Thymus (tissue), 11 donors: ENCODE results near the gene MBTPS1. TPM values are rescaled to one million over a fixed set of nuclear protein-coding genes. Genes with fewer than 3 reads are reported as not detected.

Source experiments
- DNase-seq, 9 donors: peaks; one replicate each; pipeline ENCODE4 v3.0.0-alpha.2; 2013; ENCODE audit warnings: low spot score in 9 of 9, low read depth in 6 of 9, missing footprints in 1 of 9
- H3K27ac ChIP-seq, 2 donors: one replicate each; pipeline ENCODE4 v1.5.1; 2013; ENCODE audit warnings: control low read depth in 1 of 2, low read depth in 1 of 2, low read length in 1 of 2, mild to moderate bottlenecking in 1 of 2, moderate library complexity in 1 of 2
- H3K27me3 ChIP-seq, 2 donors: one replicate each; pipeline ENCODE4 v1.5.1; 2013; ENCODE audit warnings: low read length in 1 of 2; ENCODE audit not compliant: control insufficient read depth in 2 of 2, insufficient read depth in 1 of 2
- H3K36me3 ChIP-seq, 2 donors: one replicate each; pipeline ENCODE4 v1.5.1; 2013; ENCODE audit warnings: low read length in 1 of 2, mild to moderate bottlenecking in 1 of 2, moderate library complexity in 1 of 2; ENCODE audit not compliant: control insufficient read depth in 2 of 2, insufficient read depth in 2 of 2
- H3K4me1 ChIP-seq, 2 donors: one replicate each; pipeline ENCODE4 v1.5.1; 2013; ENCODE audit warnings: low read length in 2 of 2; ENCODE audit not compliant: control insufficient read depth in 2 of 2, insufficient read depth in 2 of 2
- H3K4me3 ChIP-seq, 2 donors: one replicate each; pipeline ENCODE4 v1.5.1; 2013; ENCODE audit warnings: low read length in 2 of 2, control low read depth in 1 of 2, mild to moderate bottlenecking in 1 of 2
- H3K9me3 ChIP-seq, 2 donors: one replicate each; pipeline ENCODE4 v1.5.1; 2013; ENCODE audit warnings: low read length in 1 of 2, mild to moderate bottlenecking in 1 of 2; ENCODE audit not compliant: control insufficient read depth in 2 of 2, insufficient read depth in 1 of 2
- WGBS: extraction: QIAGEN DNeasy Blood & Tissue Kit; methylation state at CpG from one replicate; pipeline ENCODE4 v1.1.7; 2013; 5-methylcytosine and 5-hydroxymethylcytosine counted together
- polyA plus RNA-seq: library from polyadenylated mRNA; stranded (reverse); fragments of 200-250 nt; gene quantifications from one replicate; pipeline ENCODE4 v1.2.3, GENCODE V29; 2013
- total RNA-seq: library from RNA; stranded (reverse); fragments of 120-200 nt; gene quantifications from one replicate; pipeline ENCODE4 v1.2.4, GENCODE V29; 2013
- donor health status: healthy.

Gene MBTPS1
- total and polyA plus RNA-seq, 2 donors, result 39.4 to 65.6 TPM

- Histone ChIP-seq H3K9me3 (peaks cover 0 to 4% of the 10 kb centered on the region in 2 donors), H3K36me3 (no peaks in the 10 kb centered on the region), H3K27me3 (no peaks in the 10 kb centered on the region), H3K4me3 (no peak overlapping the region), H3K27ac (no peak overlapping the region), H3K4me1 (no peaks in the 10 kb centered on the region)
- 93% methylated on average over 6 of the region's 6 CpGs for WGBS
- DNase-seq, result no peak
Measured at GRCh38 chr16:84009282-84009681, 107.5 kb downstream of the MBTPS1 start.

GRCh38 chr16:84007965-84008364, 108.8 kb downstream of the MBTPS1 start:
- H3K36me3 ChIP-seq, result no peaks in the 10 kb centered on the region
- H3K27me3 ChIP-seq, result no peaks in the 10 kb centered on the region
- H3K9me3 ChIP-seq, result no peaks in the 10 kb centered on the region
- no peak overlapping the region for H3K4me3 ChIP-seq
- 63% methylated on average over 8 of the region's 8 CpGs for WGBS
- no peak overlapping the region for H3K27ac ChIP-seq
- no peak for DNase-seq
- no peaks in the 10 kb centered on the region for H3K4me1 ChIP-seq

- H3K4me3 ChIP-seq, result no peak overlapping the region
- DNase-seq, result no peak
- 89% methylated on average over 4 of the region's 4 CpGs for WGBS
- H3K27me3 ChIP-seq, result no peaks in the 10 kb centered on the region
- H3K4me1 ChIP-seq, result no peaks in the 10 kb centered on the region
- no peaks in the 10 kb centered on the region for H3K9me3 ChIP-seq
- no peak overlapping the region for H3K27ac ChIP-seq
- no peaks in the 10 kb centered on the region for H3K36me3 ChIP-seq
Measured at GRCh38 chr16:84007520-84007919, 109.2 kb downstream of the MBTPS1 start.

- 83% methylated on average over 5 of the region's 5 CpGs for WGBS
- H3K9me3 ChIP-seq, result no peaks in the 10 kb centered on the region
- H3K27me3 ChIP-seq, result no peaks in the 10 kb centered on the region
- no peaks in the 10 kb centered on the region for H3K4me1 ChIP-seq
- DNase-seq, result no peak
- no peaks in the 10 kb centered on the region for H3K36me3 ChIP-seq
- H3K27ac ChIP-seq, result no peak overlapping the region
- H3K4me3 ChIP-seq, result no peak overlapping the region
Measured at GRCh38 chr16:84005391-84005790, 111.4 kb downstream of the MBTPS1 start.

GRCh38 chr16:84004442-84004841, 112.3 kb downstream of the MBTPS1 start:
- H3K27ac ChIP-seq, result no peak overlapping the region
- no peaks in the 10 kb centered on the region for H3K36me3 ChIP-seq
- H3K4me3 ChIP-seq, result no peak overlapping the region
- no peaks in the 10 kb centered on the region for H3K27me3 ChIP-seq
- 90% methylated on average over 7 of the region's 7 CpGs for WGBS
- no peak for DNase-seq
- no peaks in the 10 kb centered on the region for H3K9me3 ChIP-seq
- H3K4me1 ChIP-seq, result no peaks in the 10 kb centered on the region

Other genes starting within 250 kb of the MBTPS1 start
- 1.8 TPM for gene MLYCD, start 217.8 kb downstream of the MBTPS1 start, total RNA-seq
- 3.5 TPM for gene MLYCD, start 217.8 kb downstream of the MBTPS1 start, polyA plus RNA-seq
- 0.42 TPM for gene OSGIN1, start 163.7 kb downstream of the MBTPS1 start, total RNA-seq
- 3.8 TPM for gene OSGIN1, start 163.7 kb downstream of the MBTPS1 start, polyA plus RNA-seq
- 0.19 TPM for gene NECAB2, start 148.7 kb downstream of the MBTPS1 start, total RNA-seq
- 0.75 TPM for gene NECAB2, start 148.7 kb downstream of the MBTPS1 start, polyA plus RNA-seq
- 0.57 TPM for gene SLC38A8, start 74.1 kb downstream of the MBTPS1 start, total RNA-seq
- 0.66 TPM for gene SLC38A8, start 74.1 kb downstream of the MBTPS1 start, polyA plus RNA-seq
- 21.2 TPM for gene HSDL1, start 28.2 kb upstream of the MBTPS1 start, total RNA-seq
- gene HSDL1, start 28.2 kb upstream of the MBTPS1 start, polyA plus RNA-seq, result 21.4 TPM
- 0.09 TPM for gene DNAAF1, start 28.4 kb upstream of the MBTPS1 start, total RNA-seq
- 3.1 TPM for gene DNAAF1, start 28.4 kb upstream of the MBTPS1 start, polyA plus RNA-seq
- gene TAF1C, start 70.1 kb upstream of the MBTPS1 start, total RNA-seq, result 14.9 TPM
- gene TAF1C, start 70.1 kb upstream of the MBTPS1 start, polyA plus RNA-seq, result 72.3 TPM
- 0.38 TPM for gene ADAD2, start 74.2 kb upstream of the MBTPS1 start, total RNA-seq
- 0.71 TPM for gene ADAD2, start 74.2 kb upstream of the MBTPS1 start, polyA plus RNA-seq
- gene KCNG4, start 123.1 kb upstream of the MBTPS1 start, total RNA-seq, result not detected
- not detected for gene KCNG4, start 123.1 kb upstream of the MBTPS1 start, polyA plus RNA-seq
- gene WFDC1, start 177.9 kb upstream of the MBTPS1 start, total RNA-seq, result 0.52 TPM
- gene WFDC1, start 177.9 kb upstream of the MBTPS1 start, polyA plus RNA-seq, result 7.4 TPM